Progenitor cell of endocrine pancreas (in vitro differentiated cells): Measurements from ENCODE around the gene ANKRD60. TPM values are rescaled to one million over a fixed set of nuclear protein-coding genes. Genes with fewer than 3 reads are reported as not detected.

ENCODE experiments used
- DNase-seq: peaks from one replicate; pipeline ENCODE4 v3.0.0; 2021; ENCODE audit warnings: low spot score; ENCODE audit not compliant: unreplicated experiment
- H3K27ac Mint-ChIP-seq: 2 replicates; pipeline ENCODE4 v1.8.0; 2021; ENCODE audit warnings: mild to moderate bottlenecking, moderate library complexity, mixed read lengths
- H3K27me3 Mint-ChIP-seq: 2 replicates; pipeline ENCODE4 v1.8.0; 2021; ENCODE audit warnings: mixed read lengths
- H3K36me3 Mint-ChIP-seq: 2 replicates; pipeline ENCODE4 v1.8.0; 2022; ENCODE audit warnings: mixed read lengths; ENCODE audit not compliant: insufficient read depth
- H3K4me1 Mint-ChIP-seq: 2 replicates; pipeline ENCODE4 v1.8.0; 2021; ENCODE audit warnings: low read depth, mixed read lengths
- H3K4me3 Mint-ChIP-seq: 2 replicates; pipeline ENCODE4 v1.8.0; 2021; ENCODE audit warnings: low read depth, mild to moderate bottlenecking, moderate library complexity, mixed read lengths
- H3K9me3 Mint-ChIP-seq: 2 replicates; pipeline ENCODE4 v1.8.0; 2021; ENCODE audit warnings: low read depth, mixed read lengths
- total RNA-seq: library from RNA; stranded (reverse); gene quantifications from 2 replicates; pipeline ENCODE4 v1.2.1, GENCODE V29; 2021
- TF ChIP-seq, protein P1 (sequence below): fragments of 200-600 bp; sonication (generic); IDR thresholded peaks from one replicate; pipeline ENCODE4 v1.5.0; 2021; ENCODE audit warnings: antibody characterized with exemption, mild to moderate bottlenecking; ENCODE audit not compliant: unreplicated experiment

ANKRD60 gene
- total RNA-seq, 1 donor from 2014 or later, result not detected

DNA sequence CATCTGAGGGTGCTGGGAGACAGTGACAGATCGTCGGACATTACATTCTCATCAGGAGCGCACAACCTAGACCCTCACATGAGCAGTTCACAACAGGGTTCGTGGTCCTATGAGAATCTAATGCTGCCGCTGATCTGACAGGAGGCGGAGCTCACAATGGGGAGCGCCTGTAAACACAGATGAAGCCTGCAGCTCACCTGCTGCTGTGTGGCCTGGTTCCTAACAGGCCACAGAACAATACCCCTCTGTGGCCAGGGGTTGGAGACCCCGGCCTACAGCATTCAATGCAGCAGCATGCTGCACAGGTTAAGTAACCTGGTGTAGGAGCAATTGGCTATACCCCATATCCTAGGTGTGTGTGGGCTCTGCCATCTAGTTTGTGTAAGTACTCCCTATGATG, 19.5 kb downstream of the ANKRD60 start:
- no peak overlapping the region for H3K4me3 Mint-ChIP-seq

DNA sequence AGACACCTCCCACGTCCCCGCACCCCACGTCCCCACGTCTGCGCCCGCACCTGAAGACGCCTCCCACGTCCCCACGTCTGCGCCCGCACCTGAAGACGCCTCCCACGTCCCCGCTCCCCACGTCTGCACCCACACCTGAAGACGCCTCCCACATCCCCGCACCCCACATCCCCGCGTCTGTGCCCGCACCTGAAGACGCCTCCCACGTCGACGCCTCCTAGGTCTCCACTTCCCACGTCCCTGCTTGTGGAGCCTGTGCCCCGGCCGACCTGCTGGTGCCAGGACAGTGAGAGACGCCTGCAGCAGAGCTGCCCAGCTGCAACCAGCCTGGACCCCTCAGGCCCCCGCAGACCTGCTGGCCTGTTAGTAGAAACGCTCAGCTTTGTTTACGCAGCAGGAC, 22.6 kb downstream of the ANKRD60 start:
- TF ChIP-seq, protein P1, sequence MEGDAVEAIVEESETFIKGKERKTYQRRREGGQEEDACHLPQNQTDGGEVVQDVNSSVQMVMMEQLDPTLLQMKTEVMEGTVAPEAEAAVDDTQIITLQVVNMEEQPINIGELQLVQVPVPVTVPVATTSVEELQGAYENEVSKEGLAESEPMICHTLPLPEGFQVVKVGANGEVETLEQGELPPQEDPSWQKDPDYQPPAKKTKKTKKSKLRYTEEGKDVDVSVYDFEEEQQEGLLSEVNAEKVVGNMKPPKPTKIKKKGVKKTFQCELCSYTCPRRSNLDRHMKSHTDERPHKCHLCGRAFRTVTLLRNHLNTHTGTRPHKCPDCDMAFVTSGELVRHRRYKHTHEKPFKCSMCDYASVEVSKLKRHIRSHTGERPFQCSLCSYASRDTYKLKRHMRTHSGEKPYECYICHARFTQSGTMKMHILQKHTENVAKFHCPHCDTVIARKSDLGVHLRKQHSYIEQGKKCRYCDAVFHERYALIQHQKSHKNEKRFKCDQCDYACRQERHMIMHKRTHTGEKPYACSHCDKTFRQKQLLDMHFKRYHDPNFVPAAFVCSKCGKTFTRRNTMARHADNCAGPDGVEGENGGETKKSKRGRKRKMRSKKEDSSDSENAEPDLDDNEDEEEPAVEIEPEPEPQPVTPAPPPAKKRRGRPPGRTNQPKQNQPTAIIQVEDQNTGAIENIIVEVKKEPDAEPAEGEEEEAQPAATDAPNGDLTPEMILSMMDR, result no peak
- Mint-ChIP-seq H3K27me3 (peaks cover 33% of the 10 kb centered on the region), H3K4me3 (no peak overlapping the region), H3K27ac (no peak overlapping the region), H3K36me3 (no peaks in the 10 kb centered on the region), H3K4me1 (no peaks in the 10 kb centered on the region), H3K9me3 (no peaks in the 10 kb centered on the region)
- DNase-seq, result no peak

More for the DNA sequence above, 19.5 kb downstream of the ANKRD60 start:
- DNase-seq, result no peak
- H3K4me1 Mint-ChIP-seq, result no peaks in the 10 kb centered on the region
- TF ChIP-seq, protein P1, result no peak
- H3K36me3 Mint-ChIP-seq, result no peaks in the 10 kb centered on the region
- peaks cover 35% of the 10 kb centered on the region for H3K27me3 Mint-ChIP-seq
- no peak overlapping the region for H3K27ac Mint-ChIP-seq
- H3K9me3 Mint-ChIP-seq, result no peaks in the 10 kb centered on the region

DNA sequence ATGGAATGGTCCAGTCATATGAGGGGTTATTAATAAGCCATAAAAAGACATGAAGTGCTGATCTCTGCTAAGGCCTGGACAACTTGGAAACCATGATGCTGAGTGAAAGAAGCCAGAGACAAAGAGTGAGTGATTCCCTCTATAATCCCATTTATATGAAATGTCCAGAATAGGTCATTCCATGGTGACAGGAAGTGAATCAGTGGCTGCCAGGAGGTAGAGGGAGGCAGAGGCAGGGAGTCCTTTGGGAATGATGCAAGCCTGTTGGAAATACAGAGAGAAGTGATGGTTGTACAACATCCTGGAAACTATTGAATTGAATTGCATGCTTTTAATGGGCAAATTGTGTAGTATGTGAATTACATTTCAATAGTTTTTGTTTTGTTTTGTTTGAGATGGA, 26.4 kb downstream of the ANKRD60 start:
- H3K4me1 Mint-ChIP-seq, result no peaks in the 10 kb centered on the region
- H3K27me3 Mint-ChIP-seq, result peaks cover 28% of the 10 kb centered on the region
- no peaks in the 10 kb centered on the region for H3K36me3 Mint-ChIP-seq
- H3K4me3 Mint-ChIP-seq, result no peak overlapping the region
- H3K9me3 Mint-ChIP-seq, result no peaks in the 10 kb centered on the region
- H3K27ac Mint-ChIP-seq, result no peak overlapping the region
- TF ChIP-seq, protein P1, result no peak
- DNase-seq, result no peak

DNA sequence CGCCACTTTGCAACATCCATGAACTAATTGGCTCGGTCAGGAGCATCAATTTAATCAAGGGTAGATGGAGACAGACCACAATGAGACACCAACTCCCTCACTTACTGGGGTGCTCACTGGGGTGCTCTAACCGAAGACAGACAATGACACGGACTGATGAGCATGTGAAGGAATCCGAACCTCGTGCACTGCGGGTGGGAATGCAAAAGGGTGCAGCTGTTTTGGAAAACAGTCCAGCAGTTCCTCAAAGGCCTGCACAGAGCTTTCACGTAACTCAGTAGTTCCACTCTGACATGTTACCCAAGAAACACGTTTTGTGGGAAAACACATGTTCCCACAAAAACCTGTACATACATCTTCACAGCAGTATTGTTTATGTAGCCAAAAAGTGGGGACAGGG, 26.8 kb downstream of the ANKRD60 start:
- no peak overlapping the region for H3K4me3 Mint-ChIP-seq
- no peaks in the 10 kb centered on the region for H3K36me3 Mint-ChIP-seq
- H3K4me1 Mint-ChIP-seq, result no peaks in the 10 kb centered on the region
- H3K27me3 Mint-ChIP-seq, result peaks cover 30% of the 10 kb centered on the region
- TF ChIP-seq, protein P1, result no peak
- H3K9me3 Mint-ChIP-seq, result peaks cover 3% of the 10 kb centered on the region
- no peak overlapping the region for H3K27ac Mint-ChIP-seq
- no peak for DNase-seq

DNA sequence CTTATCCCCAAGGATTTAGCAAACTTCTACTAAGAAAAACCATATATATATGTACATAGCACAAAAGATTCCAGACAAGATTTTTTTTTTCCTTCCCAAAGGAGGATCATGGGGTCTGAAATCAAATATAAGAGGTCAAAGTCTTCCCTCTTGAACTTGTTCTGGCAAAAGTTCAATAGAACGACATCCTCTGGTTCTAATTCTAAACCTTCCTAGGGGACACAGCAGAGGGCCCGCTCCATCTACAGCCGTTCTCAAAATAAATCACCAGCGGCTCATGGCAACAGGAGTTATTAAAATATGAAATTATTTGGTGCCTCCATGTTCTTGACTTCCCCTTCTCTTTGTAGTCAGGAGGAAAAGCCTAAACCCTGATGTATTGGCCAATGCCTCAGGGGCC, 29.0 kb downstream of the ANKRD60 start:
- DNase-seq, result no peak
- Mint-ChIP-seq H3K36me3 (no peaks in the 10 kb centered on the region), H3K4me3 (no peak overlapping the region), H3K9me3 (peaks cover 6% of the 10 kb centered on the region), H3K27ac (no peak overlapping the region), H3K4me1 (no peaks in the 10 kb centered on the region), H3K27me3 (peaks cover 23% of the 10 kb centered on the region)
- TF ChIP-seq, protein P1, result no peak
